OCI-M2 (cell line): ENCODE measurements around the gene TMTC2.

Experiments used
- DNase-seq: peaks from one replicate; lab custom pipeline; 2025; ENCODE audit not compliant: unreplicated experiment; lab: John Stamatoyannopoulos, UW

TMTC2 gene

DNA sequence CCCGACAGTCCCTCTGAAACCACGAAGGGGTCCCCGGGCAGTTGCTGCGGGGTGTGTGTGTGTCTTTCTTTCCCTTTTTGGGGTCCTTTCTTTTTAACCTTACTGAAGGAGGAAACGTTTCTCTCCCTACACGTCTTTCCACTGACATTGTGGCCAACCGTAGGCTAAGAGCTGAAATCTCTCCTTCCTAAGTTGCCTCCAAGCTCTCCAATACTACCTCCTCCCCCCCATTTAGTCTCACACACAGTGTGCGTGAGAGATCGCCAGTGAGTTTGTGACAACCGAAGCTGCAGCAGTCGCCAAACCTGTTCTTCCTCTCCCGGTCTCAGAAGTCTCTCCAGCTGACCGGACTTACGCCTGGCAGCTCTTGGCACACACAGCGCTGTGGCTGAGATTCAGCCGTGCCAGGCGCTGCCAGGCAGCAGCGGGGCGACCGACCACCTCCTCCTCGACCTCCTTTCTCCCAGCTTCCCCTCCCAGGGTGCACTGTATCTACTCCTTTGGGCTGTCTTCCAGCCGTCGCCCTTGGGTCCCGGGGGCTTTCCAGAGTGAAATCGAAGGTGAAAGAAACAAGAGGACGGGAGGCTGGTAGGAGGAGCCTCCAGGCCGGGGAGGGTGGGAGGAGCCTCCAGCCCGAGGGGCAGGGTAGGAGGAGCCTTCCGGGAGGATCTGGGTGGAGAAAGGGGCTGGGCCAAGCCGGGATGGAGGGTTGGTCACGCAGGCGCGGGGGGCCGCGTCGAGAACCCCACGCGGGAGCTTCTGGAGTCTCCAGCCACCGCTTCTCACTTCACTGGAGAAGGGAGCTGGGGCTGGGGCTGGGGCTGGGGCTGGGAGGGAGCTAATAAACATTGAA is at the start of gene TMTC2:
Gene TMTC2 (plus strand): TSS at position 739 of the 853 bp plus-strand sequence.
- peak; percentile 39 for DNase-seq

DNA sequence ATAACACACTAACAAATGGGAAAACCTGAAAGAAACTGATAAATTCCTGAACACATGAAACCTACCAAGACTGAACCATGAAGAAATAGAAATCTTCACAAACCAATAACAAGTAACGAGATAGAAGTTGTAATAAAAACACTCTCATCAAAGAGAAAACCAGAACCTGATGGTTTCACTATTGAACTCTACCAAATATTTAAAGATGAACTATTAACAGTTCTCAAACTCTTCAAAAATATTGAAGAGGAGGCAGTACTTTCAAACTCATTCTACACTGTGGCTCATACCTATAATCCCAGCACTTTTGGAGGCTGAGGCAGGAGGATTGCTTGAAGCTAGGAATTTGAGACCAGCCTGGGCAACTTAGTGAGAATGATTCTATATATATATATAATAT is 48.4 kb upstream of the TMTC2 start:
- DNase-seq: no peak

- DNase-seq: no peak
Observed at GRCh38 chr12:82644896-82645295, 41.8 kb upstream of the TMTC2 start.

DNA sequence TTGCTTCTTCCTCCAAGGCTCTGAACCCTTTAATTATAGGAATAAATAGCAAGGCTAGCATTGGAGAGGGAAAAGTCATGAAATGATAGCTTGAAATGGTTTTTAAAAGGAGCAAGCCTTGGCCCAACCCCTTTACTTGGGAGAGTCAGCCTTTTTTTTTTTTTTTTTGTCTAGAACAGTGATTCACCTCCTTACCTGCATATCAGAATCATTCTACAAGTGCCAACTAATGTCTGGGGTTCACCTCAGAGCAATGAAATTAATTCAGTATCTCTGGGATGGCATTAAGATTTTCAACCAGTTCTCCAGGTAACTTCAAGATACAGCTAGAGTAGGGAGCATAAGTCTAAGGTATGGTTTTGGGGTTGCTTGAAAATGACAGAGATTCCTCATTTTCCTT is 41.3 kb upstream of the TMTC2 start:
- DNase-seq: no peak

GRCh38 chr12:82647853-82648252 is 38.9 kb upstream of the TMTC2 start:
- DNase-seq: no peak

DNA sequence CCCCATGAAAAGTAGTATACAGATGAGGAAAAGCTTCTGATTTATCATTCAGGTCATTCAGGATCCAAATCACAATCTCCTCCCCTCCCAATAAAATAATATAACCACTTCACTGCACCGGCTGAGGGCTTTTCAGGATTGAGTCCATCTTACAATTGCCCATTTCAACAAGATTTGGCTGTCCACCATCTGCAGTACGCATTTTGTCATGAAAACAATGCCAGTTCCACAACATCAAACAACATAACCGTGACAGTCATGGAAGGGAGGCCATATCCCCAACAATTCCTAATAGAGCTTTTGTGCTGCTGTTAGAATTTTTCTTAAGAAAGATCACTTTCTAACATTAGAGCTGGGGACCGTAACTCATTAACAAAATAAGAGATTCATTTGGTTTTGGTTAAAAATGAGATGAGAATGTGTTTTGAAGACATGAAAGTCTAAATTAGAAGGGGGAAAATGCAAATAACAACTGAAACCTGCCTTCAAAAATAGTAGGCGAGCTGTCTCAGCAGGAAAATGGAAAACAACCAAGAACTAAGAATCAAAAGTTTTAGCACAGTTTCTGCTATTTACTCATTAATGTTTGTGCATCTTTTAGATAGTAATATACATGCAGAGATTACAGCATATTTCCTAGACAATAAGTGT is 38.3 kb upstream of the TMTC2 start:
- DNase-seq: no peak

- no peak for DNase-seq
Observed at GRCh38 chr12:82650627-82651337, 35.9 kb upstream of the TMTC2 start.

GRCh38 chr12:82651489-82651888 is 35.2 kb upstream of the TMTC2 start:
- DNase-seq: no peak

- no peak for DNase-seq
Observed at GRCh38 chr12:82652071-82652470, 34.6 kb upstream of the TMTC2 start.

DNA sequence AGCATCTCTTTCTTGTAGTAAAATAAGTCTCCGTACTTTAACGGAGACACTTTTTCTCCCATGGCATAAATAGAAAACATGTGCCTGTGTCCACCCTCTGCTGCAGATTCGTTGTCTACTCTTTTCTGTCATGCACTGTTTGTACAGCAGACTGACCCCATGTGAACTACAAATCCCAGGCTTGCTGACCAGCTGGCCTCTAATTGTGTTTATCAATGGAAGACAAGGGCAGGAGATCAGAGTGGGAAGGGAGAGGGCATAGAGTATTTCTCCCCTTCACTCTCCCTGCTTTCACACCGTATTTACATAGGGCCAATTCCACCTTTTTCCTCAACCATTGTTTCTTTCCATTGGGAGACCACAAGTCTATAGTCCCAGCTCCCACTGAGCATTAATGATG is 31.0 kb upstream of the TMTC2 start:
- DNase-seq: no peak

GRCh38 chr12:82659343-82660207 is 27.1 kb upstream of the TMTC2 start:
- no peak for DNase-seq

DNA sequence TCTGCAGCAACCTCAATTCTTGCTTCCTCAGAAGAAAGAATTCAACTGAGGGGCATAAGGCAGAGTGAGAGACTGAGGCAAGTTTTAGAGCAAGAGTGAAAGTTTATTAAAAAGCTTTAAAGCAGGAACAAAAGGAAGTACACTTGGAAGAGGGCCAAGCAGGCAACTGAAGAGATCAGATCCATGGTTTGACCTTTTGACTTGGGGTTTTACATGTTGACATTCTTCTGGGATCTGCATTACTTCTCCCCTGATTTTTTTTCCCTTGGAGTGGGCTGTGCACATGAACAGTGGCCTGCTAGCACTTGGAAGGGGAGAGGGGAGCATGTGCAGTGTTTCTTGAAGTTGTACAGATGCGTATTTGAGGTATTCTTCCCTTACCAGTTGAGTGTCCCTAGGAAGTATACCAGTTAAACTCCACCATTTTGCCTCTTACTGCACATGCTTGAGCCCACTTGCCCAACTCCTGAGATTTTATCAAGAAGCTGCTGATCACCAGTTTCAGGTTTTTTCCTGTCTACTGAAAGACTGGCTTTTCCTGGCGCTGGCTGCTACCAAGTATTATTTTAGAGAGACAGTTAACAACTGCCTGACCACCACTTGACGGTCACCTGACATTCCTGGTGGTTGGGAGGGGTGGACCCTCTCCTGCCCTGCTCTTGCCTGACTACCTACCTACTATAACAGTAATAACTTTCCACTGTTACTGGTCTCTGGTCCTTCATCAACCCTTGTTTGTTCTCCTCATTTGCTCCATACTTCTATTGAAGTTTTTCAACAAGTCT is 26.0 kb upstream of the TMTC2 start:
- DNase-seq: no peak

GRCh38 chr12:82663893-82664292 is 22.8 kb upstream of the TMTC2 start:
- DNase-seq: no peak

GRCh38 chr12:82665142-82665923 is 21.4 kb upstream of the TMTC2 start:
- no peak for DNase-seq

DNA sequence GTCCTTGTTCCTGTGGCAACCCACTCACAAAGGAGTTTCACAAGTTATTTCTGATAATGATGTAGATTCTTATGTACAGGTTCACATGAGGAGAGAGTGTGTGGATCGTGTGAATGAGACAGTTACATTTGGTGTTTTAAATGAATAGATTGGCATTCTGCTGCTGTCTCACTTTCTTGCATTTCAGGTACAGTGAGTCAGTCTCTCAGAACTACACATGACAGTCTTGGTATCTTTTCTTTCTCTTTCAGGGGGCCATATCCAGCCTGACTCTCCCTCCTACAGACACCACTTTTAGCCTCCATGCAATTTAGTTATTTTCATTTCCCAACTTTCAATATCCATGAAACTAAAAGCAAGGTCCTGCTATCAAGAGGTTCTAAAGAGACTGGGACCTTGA is 19.9 kb upstream of the TMTC2 start:
- no peak for DNase-seq

GRCh38 chr12:82671673-82672195 is 15.0 kb upstream of the TMTC2 start:
- no peak for DNase-seq

GRCh38 chr12:82672811-82673495 is 13.8 kb upstream of the TMTC2 start:
- DNase-seq: no peak

DNA sequence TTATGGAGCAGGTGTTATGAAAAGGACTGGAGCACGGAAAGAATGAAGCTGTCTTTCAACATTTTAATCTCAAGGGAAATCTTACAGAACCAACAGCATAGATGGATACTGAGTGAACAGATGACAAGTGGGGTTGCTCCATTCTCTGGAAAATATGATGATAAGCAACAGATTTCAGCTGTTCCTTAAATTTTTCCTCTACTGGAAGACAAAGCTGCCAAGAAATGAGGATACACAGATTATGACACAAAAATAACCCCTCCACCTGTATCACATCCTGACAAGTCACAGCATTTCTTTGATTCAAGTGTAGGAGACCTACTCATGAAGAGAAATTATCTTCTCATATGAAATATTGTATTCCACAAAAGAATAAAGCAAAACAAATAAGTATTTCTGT is 13.0 kb upstream of the TMTC2 start:
- no peak for DNase-seq

DNA sequence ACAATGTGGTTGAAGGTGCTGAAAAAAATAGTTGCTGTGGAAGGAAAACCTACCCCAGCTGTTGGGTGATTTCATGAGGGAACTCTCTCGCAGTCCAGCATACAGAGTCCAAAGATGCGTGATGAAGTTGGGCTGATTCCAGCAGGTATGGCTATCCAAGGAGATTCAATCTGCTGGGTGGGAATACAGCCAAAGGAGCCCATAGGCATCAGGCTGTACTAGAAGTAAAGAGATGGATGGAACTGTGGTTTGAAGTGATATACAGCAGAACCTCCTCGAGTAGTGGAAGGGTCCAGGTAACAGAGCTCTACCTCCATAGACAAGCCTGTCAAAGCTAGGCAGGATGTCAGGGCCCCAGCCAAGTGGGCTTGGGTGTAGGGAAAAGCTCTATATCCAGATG is 11.5 kb upstream of the TMTC2 start:
- DNase-seq: no peak
